GM21717 (cell line): ENCODE data around the gene TMEM74B.
"Not testable (repeated sequence)": the region's sequence is repeated elsewhere in the genome, so short reads cannot be mapped to it uniquely, and the experiment has no call there.

Experiments used
- ATAC-seq: cut with Tn5 transposase; IDR thresholded peaks from one replicate; pipeline ENCODE4 v1.9.1; 2021; ENCODE audit warnings: mild to moderate bottlenecking, moderate library complexity; ENCODE audit not compliant: unreplicated experiment

TMEM74B gene

DNA sequence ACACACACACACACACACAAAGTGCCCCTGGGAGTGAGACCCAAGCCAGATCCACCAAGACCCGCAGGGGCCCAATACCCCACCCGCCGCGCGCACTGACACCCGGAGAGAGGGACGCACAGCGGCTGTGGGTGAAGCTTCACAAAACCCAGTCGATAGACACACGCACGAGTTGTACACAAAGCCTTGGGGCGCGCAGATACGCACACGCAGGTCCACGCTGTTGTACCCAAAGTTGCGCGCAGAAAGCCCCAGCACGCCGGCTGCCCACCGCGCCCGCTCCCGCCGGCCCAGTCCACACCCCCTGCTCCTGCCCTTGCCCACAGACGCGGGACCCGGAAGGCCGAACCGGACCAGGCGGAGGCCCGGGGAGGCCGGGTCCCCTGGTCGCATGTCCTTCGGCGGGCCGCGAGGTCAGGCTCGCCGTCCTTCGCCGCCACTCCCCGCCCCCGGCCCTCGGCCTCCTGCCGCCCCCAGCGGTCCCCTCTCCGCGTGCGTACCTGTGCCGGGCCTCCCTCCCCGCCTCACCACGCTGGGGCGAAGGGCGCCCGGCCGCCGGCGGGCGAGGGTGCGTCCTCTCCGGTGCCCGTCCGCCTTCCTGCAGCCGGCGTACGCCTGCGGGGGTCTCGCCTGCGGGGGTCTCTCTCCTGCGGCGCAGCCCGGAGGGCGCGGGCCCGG is at the start of gene TMEM74B:
TMEM74B (minus strand) TSS at position 344 of the 678 bp plus-strand sequence. CDS start 1,180 bp downstream, outside the sequence.
- ATAC-seq, result no peak

DNA sequence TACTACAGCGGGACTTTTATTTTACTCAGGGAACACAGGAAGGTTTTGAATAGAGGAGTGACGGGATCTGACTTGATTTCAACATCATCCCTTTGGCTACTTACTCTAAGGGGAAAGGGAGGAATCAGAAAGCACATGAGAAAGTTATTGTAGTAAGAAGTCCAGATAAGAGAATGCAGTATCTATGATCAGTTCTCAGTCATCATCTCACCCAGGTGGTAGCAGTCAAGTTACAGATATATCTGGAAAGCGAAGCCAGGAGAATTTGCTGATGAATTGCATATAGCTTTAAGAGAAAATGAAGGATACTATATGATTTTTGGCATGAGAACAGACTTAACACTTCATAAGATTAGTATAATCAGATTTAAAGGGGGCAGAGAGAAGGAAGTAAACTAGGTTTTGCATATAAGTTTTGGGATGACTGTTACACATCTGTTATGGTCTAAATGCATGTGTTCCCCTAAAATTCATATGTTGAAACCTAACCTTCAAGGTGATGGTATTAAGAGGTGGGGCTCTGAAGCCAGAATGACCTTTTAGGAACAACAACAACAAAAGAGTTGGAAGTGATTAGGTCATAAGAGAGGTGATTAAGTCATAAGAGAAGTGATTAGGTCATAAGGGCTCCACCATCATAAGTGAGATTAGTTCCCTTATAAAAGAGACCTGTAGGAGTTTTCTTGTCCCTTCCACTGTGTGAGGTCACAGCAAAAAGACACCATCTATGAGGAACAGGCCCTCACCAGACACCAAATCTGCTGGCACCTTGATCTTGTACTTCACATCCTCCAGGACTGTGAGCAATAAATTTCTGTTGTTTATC is 47.7 kb upstream of the TMEM74B start:
- ATAC-seq, result no peak

DNA sequence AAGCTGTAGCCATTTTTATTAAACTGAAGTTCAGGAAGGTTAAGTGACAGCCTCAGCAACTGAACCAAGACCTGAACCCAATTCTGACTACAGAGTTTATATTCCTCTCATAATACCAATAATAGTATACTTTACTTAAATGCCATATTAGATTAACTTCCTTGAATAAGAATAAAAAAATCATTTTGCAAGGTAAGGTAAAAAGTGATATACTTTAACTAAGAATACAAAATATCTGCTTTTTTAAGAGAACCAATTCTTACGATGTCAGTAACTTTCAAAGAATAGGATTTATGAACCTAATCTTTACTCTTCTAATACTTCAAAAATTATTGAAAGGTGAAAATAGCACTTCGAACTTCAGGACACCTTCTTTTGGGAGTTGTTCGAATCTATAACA is 44.8 kb upstream of the TMEM74B start:
- ATAC-seq, result no peak

DNA sequence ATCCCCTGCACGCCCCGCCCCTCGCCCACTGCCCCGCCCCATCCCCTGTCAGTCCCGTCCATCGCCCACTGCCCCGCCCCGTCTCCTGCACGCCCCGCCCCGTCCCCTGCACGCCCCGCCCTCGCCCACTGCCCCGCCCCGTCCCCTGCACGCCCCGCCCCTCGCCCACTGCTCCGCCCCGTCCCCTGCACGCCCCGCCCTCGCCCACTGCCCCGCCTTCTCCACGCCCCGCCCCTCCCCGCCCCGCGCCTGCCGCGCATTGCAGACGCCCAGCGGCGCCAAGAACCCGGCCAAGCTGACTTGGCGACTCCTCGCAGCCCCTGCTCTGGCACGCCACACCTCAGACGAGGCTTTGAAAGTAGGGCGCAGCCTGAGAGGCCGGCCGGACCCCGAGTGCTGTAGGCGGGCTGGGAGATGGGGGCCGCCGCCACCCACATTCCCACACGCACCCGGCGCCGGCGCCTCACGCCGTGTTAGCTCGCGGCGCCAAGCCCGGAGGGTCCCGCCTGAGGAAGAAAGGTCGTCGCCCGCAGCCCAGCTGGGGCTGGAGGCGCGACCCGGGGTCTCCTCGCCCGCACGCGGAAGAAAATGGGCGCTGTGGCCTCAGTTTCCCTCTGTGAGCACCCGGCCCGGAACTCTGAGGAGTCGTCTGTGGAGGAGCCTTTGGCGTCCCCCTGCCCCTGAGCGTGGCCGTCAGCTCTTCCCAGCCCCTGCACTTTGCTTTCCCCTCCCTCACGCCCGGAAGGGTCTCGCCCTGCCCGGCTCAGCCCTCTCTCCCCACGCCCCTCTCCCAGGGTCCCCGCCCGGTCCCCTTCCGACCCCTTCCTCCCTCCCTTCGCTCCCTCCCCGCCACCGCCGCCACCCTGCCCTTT is 41.2 kb upstream of the TMEM74B start, which contains the start of gene RAD21L1:
RAD21L1 (plus strand) TSS at position 262 of the 872 bp plus-strand sequence. CDS start 2,410 bp downstream, outside the sequence.
- no peak for ATAC-seq

DNA sequence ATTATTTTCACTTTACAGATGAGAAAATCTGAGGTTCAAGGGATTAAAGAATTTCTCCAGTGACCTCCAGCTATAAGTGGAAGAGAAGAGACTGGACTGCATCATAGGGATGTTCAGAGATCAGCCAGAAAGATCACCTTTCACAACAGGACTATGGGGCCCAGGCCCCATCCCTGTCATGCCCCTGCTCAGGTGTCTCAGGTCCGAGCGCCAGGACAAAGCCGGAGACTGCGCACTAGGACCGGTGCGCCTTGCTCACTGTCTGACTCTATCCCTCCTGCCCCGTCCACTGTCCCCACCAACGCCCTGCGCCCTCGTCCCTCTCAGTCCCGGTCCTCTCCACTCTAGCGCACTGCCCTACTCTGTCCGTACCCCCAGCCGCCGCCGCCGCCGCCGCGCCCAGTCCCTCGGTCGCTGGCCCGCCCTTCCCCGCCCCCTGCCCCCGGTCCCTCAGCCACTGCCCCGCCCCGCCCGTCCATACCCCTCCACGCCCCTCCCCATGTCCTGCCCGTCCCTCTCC is 40.5 kb upstream of the TMEM74B start:
- no peak for ATAC-seq

DNA sequence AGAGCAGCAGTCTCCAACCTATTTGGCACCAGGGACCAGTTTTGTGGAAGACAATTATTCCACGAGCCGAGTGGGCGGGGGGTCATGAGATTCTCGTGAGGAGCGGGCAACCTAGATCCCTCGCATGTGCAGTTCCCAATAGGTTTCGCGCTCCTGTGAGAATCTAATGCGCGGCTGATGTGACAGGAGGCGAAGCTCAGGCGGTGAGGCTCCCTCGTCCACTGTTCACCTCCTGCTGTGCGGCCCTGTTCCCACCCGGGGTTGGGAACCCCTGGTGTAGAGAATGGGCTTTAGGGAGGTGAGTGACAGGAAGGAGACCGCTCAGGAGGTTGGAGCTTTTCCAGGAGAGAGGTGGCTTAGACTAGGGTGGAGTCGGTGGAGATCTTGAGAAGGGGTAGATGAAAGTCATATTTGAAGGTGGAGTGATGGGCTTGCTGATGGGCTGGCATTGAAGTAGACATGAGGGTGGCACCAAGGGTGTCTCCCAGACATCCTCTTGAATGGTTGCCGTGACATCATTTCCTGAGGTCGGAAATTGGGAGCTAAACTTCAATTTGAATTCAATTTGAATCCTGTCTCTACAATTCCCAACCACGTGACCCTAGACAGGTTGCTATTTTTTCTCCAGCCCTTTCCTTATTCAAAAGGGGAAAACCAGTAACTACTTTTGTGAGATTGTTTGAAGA is 39.6 kb upstream of the TMEM74B start:
- no peak for ATAC-seq

DNA sequence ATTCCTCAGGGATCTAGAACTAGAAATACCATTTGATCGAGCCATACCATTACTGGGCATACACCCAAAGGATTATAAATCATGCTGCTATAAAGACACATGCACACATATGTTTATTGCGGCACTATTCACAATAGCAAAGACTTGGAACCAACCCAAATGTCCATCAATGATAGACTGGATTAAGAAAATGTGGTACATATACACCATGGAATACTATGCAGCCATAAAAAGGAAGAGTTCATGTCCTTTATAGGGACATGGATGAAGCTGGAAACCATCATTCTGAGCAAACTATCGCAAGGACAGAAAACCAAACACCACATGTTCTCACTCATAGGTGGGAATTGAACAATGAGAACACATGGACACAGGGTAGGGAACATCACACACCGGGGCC is 38.0 kb upstream of the TMEM74B start:
- ATAC-seq, result not testable (repeated sequence)

DNA sequence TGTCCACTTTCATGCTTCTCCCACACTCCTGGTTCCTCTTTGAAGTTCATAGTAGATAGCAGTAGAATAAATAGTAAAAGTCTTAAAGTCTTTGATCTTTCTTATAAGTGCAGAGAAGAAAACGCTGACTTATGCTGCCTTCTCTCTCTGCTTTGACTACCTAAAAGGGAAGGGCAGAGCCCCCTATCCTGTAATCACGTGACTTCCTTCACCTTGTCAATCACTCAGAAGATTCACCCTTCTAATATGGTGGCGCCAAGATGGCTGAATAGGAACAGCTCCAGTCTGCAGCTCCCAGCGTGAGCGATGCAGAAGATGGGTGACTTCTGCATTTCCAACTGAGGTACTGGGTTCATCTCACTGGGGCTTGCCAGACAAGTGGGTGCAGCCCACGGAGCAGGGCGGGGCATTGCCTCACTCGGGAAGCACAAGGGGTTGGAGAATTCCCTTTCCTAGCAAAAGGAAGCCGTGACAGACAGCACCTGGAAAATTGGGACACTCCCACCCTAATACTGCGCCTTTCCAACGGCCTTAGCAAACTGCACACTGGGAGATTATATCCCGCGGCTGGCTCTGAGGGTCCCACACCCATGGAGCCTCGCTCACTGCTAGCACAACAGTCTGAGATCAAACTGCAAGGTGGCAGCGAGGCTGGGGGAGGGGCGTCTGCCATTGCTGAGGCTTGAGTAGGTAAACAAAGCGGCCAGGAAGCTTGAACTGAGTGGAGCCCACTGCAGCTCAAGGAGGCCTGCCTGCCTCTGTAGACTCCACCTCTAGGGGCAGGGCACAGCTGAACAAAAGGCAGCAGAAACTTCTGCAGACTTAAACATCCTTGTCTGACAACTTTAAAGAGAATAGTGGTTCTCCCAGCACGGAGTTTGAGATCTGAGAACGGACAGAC is 32.0 kb upstream of the TMEM74B start:
- not testable (repeated sequence) for ATAC-seq

DNA sequence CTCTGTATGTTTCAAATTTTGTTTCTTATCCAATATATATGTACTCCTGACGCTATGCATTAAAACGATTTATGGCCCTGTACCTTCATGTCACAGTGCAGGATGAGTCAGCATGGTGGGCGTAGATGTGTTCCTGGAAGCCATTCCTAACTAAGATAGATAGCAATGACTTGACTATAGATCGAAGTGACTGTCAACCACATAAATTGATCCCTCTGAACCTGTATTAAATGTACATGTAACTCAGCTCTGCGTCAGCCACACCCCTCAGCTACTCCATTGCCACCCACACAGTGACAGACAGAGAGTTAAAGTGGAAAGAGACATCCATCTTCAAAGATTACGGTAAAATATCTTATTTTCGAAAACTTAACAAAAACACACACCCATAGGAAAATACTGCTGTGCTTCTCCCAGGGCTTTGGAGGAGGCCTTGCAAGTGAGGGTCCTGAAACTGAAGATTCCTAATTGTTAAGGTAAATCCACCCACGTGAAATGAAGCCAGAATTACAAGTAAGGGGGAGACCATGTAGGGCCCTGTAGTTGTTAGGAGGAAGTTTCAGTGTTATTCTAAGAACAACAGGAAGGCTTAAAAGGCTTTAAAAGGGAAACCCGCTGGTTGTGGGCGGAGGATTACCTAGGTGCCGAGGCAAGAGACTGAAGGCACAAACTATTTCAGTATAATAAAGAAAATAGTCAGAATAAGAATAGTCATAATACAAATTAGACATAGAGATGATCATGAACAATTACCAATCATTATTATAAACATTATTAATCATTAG is 30.8 kb upstream of the TMEM74B start:
- no peak for ATAC-seq

DNA sequence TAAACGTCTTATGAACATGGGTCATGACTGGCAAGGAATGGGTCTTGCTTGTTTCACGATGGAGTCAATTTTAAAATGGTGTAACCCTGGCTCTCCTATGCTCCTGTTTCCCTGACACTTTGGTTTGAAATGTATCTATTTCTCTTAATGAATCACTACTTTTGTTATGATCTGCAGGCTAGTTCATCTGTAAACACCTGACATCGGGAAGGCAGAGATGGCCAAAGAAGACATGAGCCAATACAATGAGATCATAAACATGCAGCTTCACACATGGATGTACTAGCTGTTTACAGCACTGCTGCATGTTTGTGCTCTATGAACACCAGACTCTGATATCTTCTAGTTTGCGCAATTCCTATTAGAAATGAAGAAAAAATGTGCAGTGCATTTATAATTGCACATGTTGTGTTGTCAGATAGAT is 30.1 kb upstream of the TMEM74B start:
- no peak for ATAC-seq

DNA sequence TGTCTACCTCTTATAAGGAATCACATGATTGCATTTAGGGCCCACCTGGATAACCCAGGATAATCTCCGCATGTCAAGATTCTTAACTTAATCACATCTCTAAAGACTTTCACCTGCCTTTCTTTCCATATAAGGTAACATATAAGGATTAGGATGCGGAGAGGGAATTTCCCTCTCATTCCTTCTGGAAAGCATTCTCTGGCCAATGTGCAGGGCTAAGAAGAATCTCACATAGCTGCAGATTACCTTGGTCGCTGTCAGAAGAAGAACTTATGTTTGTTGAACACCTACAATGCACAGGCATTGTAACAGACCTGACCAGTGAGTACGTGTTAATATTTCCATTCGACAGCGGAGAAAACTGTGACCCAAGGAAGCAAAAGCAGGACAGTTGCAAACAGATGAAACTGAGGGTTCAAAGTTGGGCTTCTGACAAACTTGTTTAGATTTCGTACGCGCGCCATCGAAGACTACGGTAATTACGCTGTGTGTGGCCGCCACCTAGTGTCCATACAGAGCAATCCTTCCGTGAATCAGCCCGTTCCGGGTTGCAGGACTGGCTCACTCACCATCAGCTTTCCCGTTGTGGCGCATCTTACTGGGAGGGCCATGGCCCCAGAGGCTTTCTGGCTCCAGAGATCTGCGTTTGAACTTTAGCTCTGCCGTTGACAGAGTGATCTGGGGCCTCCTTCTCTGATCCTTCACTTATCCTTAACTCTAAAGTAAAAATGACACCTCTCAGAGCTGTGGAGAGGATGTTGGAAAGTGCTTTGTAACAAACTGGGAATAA is 28.0 kb upstream of the TMEM74B start:
- ATAC-seq, result no peak

DNA sequence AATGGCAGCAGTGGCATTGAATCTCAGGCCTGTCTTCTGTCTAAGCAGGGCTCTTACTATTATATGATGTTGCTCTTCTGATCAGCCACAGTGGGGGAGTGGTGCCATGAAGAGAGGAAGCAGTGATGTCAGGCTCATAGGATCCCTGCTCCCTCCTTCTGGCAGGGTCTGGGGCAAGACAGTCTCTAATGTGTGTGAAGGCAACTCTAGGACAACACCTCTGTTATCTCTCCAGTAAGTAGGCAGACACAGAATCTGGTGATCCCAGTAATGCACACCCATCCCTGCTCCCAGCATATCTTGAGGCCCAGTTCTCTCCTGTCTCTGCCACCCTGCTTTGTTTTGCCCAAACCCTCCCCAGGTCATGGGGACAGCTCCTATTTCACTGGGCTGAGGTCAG is 27.2 kb upstream of the TMEM74B start:
- ATAC-seq, result no peak

DNA sequence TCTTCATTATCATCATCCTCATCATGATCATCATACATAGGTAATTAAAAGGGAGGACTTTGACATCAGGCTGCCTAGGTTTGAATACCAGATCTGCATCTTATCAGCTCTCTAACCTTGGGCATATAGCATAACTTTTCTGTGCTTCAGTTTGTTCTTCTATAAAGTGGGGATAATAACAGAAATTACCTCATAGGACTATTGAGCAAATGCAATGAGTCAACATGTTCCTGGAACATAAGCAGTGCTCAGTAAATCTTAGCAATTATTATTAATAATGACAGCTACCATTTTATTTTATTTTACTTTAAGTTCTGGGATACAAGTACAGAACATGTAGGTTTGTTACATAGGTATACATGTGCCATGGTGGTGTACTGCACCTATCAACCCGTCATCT is 25.7 kb upstream of the TMEM74B start:
- ATAC-seq, result no peak

DNA sequence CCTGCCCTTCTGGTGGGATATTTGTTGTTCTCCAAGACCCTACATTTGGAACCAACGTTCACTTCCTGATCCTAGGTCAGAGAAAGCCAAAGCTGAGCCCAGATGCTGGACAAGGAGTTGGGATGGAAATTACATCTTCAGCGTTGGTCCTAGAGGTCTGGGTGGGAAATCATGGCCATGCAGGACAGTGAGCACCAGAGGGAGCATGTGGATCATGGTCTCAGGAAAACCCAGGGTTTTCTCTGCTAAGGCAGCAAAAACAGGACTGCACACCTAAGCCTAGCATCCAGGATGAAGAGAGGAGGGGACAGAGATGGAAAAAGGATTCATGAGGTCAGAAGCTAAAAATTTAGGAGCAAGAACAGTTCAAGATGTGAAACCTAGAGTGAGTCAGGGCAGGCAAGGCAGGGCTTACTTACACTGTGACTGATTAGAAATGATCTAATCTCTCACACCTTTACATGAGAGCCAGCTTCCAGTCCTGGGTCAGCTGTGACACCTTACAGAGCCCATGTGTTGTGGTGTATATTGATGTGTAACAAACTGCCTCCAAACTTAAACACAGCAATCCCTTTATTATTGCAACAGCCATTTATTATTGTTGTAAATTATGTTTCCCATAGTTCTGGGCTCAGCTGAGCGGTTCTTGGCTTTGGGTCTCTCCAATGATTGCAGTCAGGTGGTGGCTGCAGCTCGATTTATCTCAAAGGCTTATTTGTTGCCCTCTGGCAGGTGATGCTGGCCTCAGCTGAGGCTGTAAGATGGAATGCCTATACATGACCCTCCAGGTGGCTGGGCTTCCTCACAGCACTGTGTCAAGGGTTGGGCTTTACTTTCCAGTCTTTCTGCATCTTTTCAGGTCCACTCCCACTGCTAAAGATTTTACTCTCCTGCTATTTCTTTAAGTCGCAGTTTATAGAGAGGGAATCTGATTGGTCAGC is 24.9 kb upstream of the TMEM74B start:
- ATAC-seq, result no peak

DNA sequence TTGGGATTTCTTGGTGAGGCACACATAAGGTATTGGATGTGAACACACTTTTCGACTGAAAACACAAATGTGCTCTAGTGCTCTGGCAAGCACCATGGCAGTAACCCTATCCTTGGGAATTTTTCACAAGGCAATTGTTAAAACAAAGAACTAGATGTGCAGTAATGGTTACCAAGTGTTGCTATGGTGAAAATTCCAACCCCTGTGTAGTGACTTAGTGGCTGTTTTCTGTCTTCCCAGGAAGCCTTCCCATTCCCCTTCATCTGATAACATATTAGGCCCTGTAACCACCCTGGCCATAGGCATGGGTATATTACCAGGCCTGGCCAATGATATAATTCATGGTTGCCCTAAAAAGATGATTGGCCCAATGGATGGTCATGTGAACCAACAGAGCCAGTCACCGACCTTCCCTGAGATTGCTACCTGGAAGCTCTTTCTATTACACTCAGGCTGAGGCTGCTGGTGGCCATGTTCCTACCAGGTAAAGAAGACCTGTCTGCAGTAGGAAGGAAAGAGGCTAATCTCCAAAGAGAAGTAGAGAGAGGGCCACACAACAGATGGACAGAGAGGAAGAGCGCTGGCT is 22.6 kb upstream of the TMEM74B start:
- ATAC-seq, result no peak
